H9 (cell line): Measurements from ENCODE around the gene VWF. TPM values are rescaled to one million over a fixed set of nuclear protein-coding genes. Genes with fewer than 3 reads are reported as not detected.

Experiments
- DNase-seq: peaks from one replicate; pipeline ENCODE4 v3.0.0-alpha.2; 2017
- H2AFZ ChIP-seq: one replicate; pipeline ENCODE4 v1.6.1; 2013; ENCODE audit warnings: mild to moderate bottlenecking, low read length, control low read depth, moderate library complexity
- H2AK5ac ChIP-seq: 2 replicates; pipeline ENCODE4 v1.6.1; 2013; ENCODE audit warnings: low read length, control low read depth, mixed read lengths; ENCODE audit not compliant: insufficient read length
- H2BK120ac ChIP-seq: one replicate; pipeline ENCODE4 v1.6.1; 2013; ENCODE audit warnings: low read depth, mild to moderate bottlenecking, low read length, control low read depth, inconsistent platforms; ENCODE audit not compliant: poor library complexity, severe bottlenecking
- H2BK12ac ChIP-seq: 2 replicates; pipeline ENCODE4 v1.6.1; 2013; ENCODE audit warnings: low read length, control low read depth, mixed read lengths, low read depth; ENCODE audit not compliant: insufficient read length
- H2BK15ac ChIP-seq: 2 replicates; pipeline ENCODE4 v1.6.1; 2013; ENCODE audit warnings: low read depth, low read length, control low read depth
- H2BK20ac ChIP-seq: one replicate; pipeline ENCODE4 v1.6.1; 2013; ENCODE audit warnings: low read depth, mild to moderate bottlenecking, low read length, control low read depth, inconsistent platforms; ENCODE audit not compliant: poor library complexity, severe bottlenecking
- H2BK5ac ChIP-seq: 2 replicates; pipeline ENCODE4 v1.6.1; 2013; ENCODE audit warnings: low read length, control low read depth, mixed read lengths; ENCODE audit not compliant: insufficient read length
- H3K14ac ChIP-seq: 2 replicates; pipeline ENCODE4 v1.6.1; 2013; ENCODE audit warnings: low read length, control low read depth; ENCODE audit not compliant: insufficient read depth
- H3K18ac ChIP-seq: 2 replicates; pipeline ENCODE4 v1.6.1; 2013; ENCODE audit warnings: low read depth, mild to moderate bottlenecking, mixed read lengths, low read length, control low read depth; ENCODE audit not compliant: insufficient read length
- H3K23ac ChIP-seq: 2 replicates; pipeline ENCODE4 v1.6.1; 2013; ENCODE audit warnings: low read length, control low read depth, mixed read lengths, low read depth; ENCODE audit not compliant: insufficient read length
- H3K23me2 ChIP-seq: 2 replicates; pipeline ENCODE4 v1.6.1; 2013; ENCODE audit warnings: low read depth, mild to moderate bottlenecking, mixed read lengths, low read length, control low read depth; ENCODE audit not compliant: insufficient read length, poor library complexity, severe bottlenecking
- H3K27ac ChIP-seq: 2 replicates; pipeline ENCODE4 v1.5.1; 2013; ENCODE audit warnings: low read length, control low read depth, mixed read lengths, low read depth; ENCODE audit not compliant: insufficient read length
- H3K27me3 ChIP-seq: 2 replicates; pipeline ENCODE4 v1.6.1; 2013; ENCODE audit warnings: low read length, control low read depth, inconsistent platforms; ENCODE audit not compliant: insufficient read depth
- H3K4ac ChIP-seq: 2 replicates; pipeline ENCODE4 v1.6.1; 2013; ENCODE audit warnings: low read depth, mild to moderate bottlenecking, control low read depth, inconsistent platforms, low read length, moderate library complexity
- H3K4me1 ChIP-seq: 2 replicates; pipeline ENCODE4 v1.6.1; 2013; ENCODE audit warnings: low read length, control low read depth, inconsistent platforms; ENCODE audit not compliant: insufficient read depth
- H3K4me2 ChIP-seq: 2 replicates; pipeline ENCODE4 v1.6.1; 2013; ENCODE audit warnings: low read length, control low read depth, mixed read lengths; ENCODE audit not compliant: insufficient read length, insufficient read depth
- H3K56ac ChIP-seq: 2 replicates; pipeline ENCODE4 v1.6.1; 2013; ENCODE audit warnings: low read depth, mild to moderate bottlenecking, mixed read lengths, low read length, control low read depth; ENCODE audit not compliant: insufficient read length
- H3K79me1 ChIP-seq: 2 replicates; pipeline ENCODE4 v1.6.1; 2013; ENCODE audit warnings: low read depth, mild to moderate bottlenecking, moderate library complexity, low read length, control low read depth, inconsistent platforms; ENCODE audit not compliant: insufficient read depth, poor library complexity, severe bottlenecking
- H3K79me2 ChIP-seq: 2 replicates; pipeline ENCODE4 v1.6.1; 2013; ENCODE audit warnings: low read length, control low read depth, inconsistent platforms; ENCODE audit not compliant: insufficient read depth
- H3K9ac ChIP-seq: 2 replicates; pipeline ENCODE4 v1.6.1; 2013; ENCODE audit warnings: low read length, control low read depth, mixed read lengths; ENCODE audit not compliant: insufficient read length; ENCODE audit errors: extremely low read depth
- H3K9me3 ChIP-seq: one replicate; pipeline ENCODE4 v1.6.1; 2013; ENCODE audit warnings: low read depth, low read length, inconsistent platforms; ENCODE audit not compliant: control insufficient read depth
- H3T11ph ChIP-seq: one replicate; pipeline ENCODE4 v1.6.1; 2013; ENCODE audit warnings: mild to moderate bottlenecking, low read length, control low read depth, inconsistent platforms
- H4K20me1 ChIP-seq: one replicate; pipeline ENCODE4 v1.6.1; 2013; ENCODE audit not compliant: control insufficient read depth, insufficient read length, insufficient read depth
- H4K5ac ChIP-seq: 2 replicates; pipeline ENCODE4 v1.6.1; 2013; ENCODE audit warnings: low read depth, mild to moderate bottlenecking, mixed read lengths, low read length, control low read depth; ENCODE audit not compliant: insufficient read length
- H4K8ac ChIP-seq: replicated peaks from 2 replicates; pipeline ENCODE4 v1.6.1; 2013; ENCODE audit warnings: low read length, control low read depth, mixed read lengths, low read depth; ENCODE audit not compliant: insufficient read length
- H4K91ac ChIP-seq: 2 replicates; pipeline ENCODE4 v1.6.1; 2013; ENCODE audit warnings: low read depth, mild to moderate bottlenecking, moderate library complexity, mixed read lengths, low read length, control low read depth; ENCODE audit not compliant: insufficient read length
- H3K27ac Mint-ChIP-seq, 3 experiments: 2 replicates in 2 of 3; 3 replicates in 1 of 3; pipeline ENCODE4 v1.8.0; 2020 to 2021; ENCODE audit warnings: mixed read lengths in 3 of 3, mild to moderate bottlenecking in 1 of 3, moderate library complexity in 1 of 3
- H3K27me3 Mint-ChIP-seq: 2 replicates; pipeline ENCODE4 v1.8.0; 2021; ENCODE audit warnings: low read depth, mild to moderate bottlenecking, moderate library complexity, mixed read lengths
- H3K36me3 Mint-ChIP-seq, 3 experiments: 2 replicates in 2 of 3; 3 replicates in 1 of 3; pipeline ENCODE4 v1.8.0; 2020 to 2021; ENCODE audit warnings: low read depth in 3 of 3, mixed read lengths in 3 of 3; ENCODE audit not compliant: insufficient read depth in 1 of 3
- H3K4me1 Mint-ChIP-seq, 2 experiments: 2 replicates each; pipeline ENCODE4 v1.8.0; 2020; ENCODE audit warnings: mixed read lengths in 2 of 2
- H3K4me3 Mint-ChIP-seq, 2 experiments: 2 replicates in 1 of 2; 3 replicates in 1 of 2; pipeline ENCODE4 v1.8.0; 2020 to 2021; ENCODE audit warnings: mild to moderate bottlenecking in 2 of 2, mixed read lengths in 2 of 2, moderate library complexity in 1 of 2
- H3K9me3 Mint-ChIP-seq, 2 experiments: 2 replicates in 1 of 2; 3 replicates in 1 of 2; pipeline ENCODE4 v1.8.0; 2020; ENCODE audit warnings: mild to moderate bottlenecking in 2 of 2, mixed read lengths in 2 of 2, moderate library complexity in 1 of 2
- CTCF ChIP-seq: fragments of 200-600 bp; sonication (generic); conservative IDR thresholded peaks from 3 replicates; pipeline ENCODE4 v1.8.0; 2021; ENCODE audit warnings: antibody characterized with exemption, mild to moderate bottlenecking
- whole genome bisulfite sequencing: extraction: QIAGEN DNeasy Blood & Tissue Kit; methylation state at CpG from one replicate; pipeline ENCODE4 v1.1.7; 2013; ENCODE audit warnings: missing lambda C conversion rate, low lambda C conversion rate, mixed read lengths; ENCODE audit not compliant: insufficient read length; ENCODE audit errors: extremely low coverage; 5-methylcytosine and 5-hydroxymethylcytosine counted together
- total RNA-seq: library from RNA; stranded (reverse); gene quantifications from 2 replicates; pipeline ENCODE4 v1.2.1, GENCODE V29; 2021

The VWF gene
- total RNA-seq, 1 experiment from 2014 or later: 0.17 TPM

- H2BK5ac ChIP-seq: no peak overlapping the region
- no peak overlapping the region for H3K23ac ChIP-seq
- Mint-ChIP-seq H3K36me3 (no peaks in the 10 kb centered on the region), H3K4me1 (peaks cover 22 to 27% of the 10 kb centered on the region in 2 experiments), H3K4me3 (peak overlapping the region; percentile 85 to 94; a peak in 3 of 5 replicates), H3K27me3 (peaks cover 49% of the 10 kb centered on the region), H3K9me3 (no peaks in the 10 kb centered on the region), H3K27ac (no peak overlapping the region)
- H2BK20ac ChIP-seq: no peak overlapping the region
- no peak overlapping the region for H2BK15ac ChIP-seq
- peaks cover 10% of the 10 kb centered on the region; the same call in 1 of the 2 replicates for H3K27me3 ChIP-seq
- no CpG with 5 or more reads among the region's 2 CpGs for WGBS
- no peak overlapping the region for H3K4me2 ChIP-seq
- DNase-seq: no peak
- no peak overlapping the region for H3K9ac ChIP-seq
- H3K79me2 ChIP-seq: no peaks in the 10 kb centered on the region
- no peaks in the 10 kb centered on the region for H3K4me1 ChIP-seq
- no peak overlapping the region for H4K5ac ChIP-seq
- H4K91ac ChIP-seq: no peak overlapping the region
- no peak overlapping the region for H4K8ac ChIP-seq
- no peak overlapping the region for H2BK120ac ChIP-seq
- H3K14ac ChIP-seq: no peak overlapping the region
- no peak overlapping the region for H2AK5ac ChIP-seq
- H3K79me1 ChIP-seq: no peaks in the 10 kb centered on the region
- H3K18ac ChIP-seq: no peak overlapping the region
- H3K27ac ChIP-seq: no peak overlapping the region
- H3K9me3 ChIP-seq: no peaks in the 10 kb centered on the region
- no peaks in the 10 kb centered on the region for H4K20me1 ChIP-seq
- H3K56ac ChIP-seq: no peak overlapping the region
- TF ChIP-seq CTCF: no peak
- H2AFZ ChIP-seq: no peak overlapping the region
- no peak overlapping the region for H3T11ph ChIP-seq
- H3K23me2 ChIP-seq: peaks cover 6% of the 10 kb centered on the region
- no peak overlapping the region for H3K4ac ChIP-seq
- no peak overlapping the region for H2BK12ac ChIP-seq
These were observed 178.1 kb downstream of the VWF start for GRCh38 chr12:5946388-5946787.
